Aorta (tissue), 5 donors: ENCODE data around the gene ABCC2. TPM values are rescaled to one million over a fixed set of nuclear protein-coding genes. Genes with fewer than 3 reads are reported as not detected.
"Not testable (repeated sequence)": the region's sequence is repeated elsewhere in the genome, so short reads cannot be mapped to it uniquely, and the experiment has no call there.

Experiments used
- ATAC-seq: fragments of 200-7000 bp; cut with Tn5 transposase; one replicate; pipeline ENCODE4 v1.9.1; 2022; ENCODE audit warnings: moderate library complexity; ENCODE audit not compliant: low FRiP score
- DNase-seq, 2 donors: peaks; one replicate each; pipeline ENCODE4 v3.0.0-alpha.2; 2020
- H3K27ac ChIP-seq, 2 donors: one replicate each; pipeline ENCODE4 v1.5.1; 2013; ENCODE audit warnings: low read length in 2 of 2, mild to moderate bottlenecking in 2 of 2, moderate library complexity in 2 of 2, control low read depth in 1 of 2, inconsistent platforms in 1 of 2, low read depth in 1 of 2
- H3K27me3 ChIP-seq, 2 donors: one replicate each; pipeline ENCODE4 v1.6.1; 2013; ENCODE audit warnings: control low read depth in 1 of 2, low read length in 1 of 2, mild to moderate bottlenecking in 1 of 2, moderate library complexity in 1 of 2; ENCODE audit not compliant: insufficient read depth in 2 of 2, control insufficient read depth in 1 of 2
- H3K36me3 ChIP-seq, 2 donors: one replicate each; pipeline ENCODE4 v1.6.1; 2013; ENCODE audit warnings: control low read depth in 1 of 2, low read length in 1 of 2, mild to moderate bottlenecking in 1 of 2; ENCODE audit not compliant: insufficient read depth in 2 of 2, control insufficient read depth in 1 of 2
- H3K4me1 ChIP-seq, 2 donors: one replicate each; pipeline ENCODE4 v1.6.1; 2013; ENCODE audit warnings: low read length in 2 of 2, control low read depth in 1 of 2, mild to moderate bottlenecking in 1 of 2, moderate library complexity in 1 of 2; ENCODE audit not compliant: insufficient read depth in 2 of 2, control insufficient read depth in 1 of 2
- H3K4me3 ChIP-seq, 2 donors: one replicate each; pipeline ENCODE4 v1.5.1; 2013; ENCODE audit warnings: low read length in 2 of 2, control low read depth in 1 of 2, mild to moderate bottlenecking in 1 of 2
- H3K9me3 ChIP-seq: one replicate; pipeline ENCODE4 v1.6.1; 2013; ENCODE audit warnings: mild to moderate bottlenecking, low read length; ENCODE audit not compliant: control insufficient read depth
- WGBS, 2 donors: extraction: QIAGEN DNeasy Blood & Tissue Kit; methylation state at CpG; one replicate each; pipeline ENCODE4 v1.1.7; 2013; 5-methylcytosine and 5-hydroxymethylcytosine counted together
- intact Hi-C, 2 donors: fragments of 100-400 bp; cut with DNase I; formaldehyde crosslinking; loops; one replicate each; pipeline versions ENCODE4 v1.14.2 to v1.15.0; 2022
- polyA plus RNA-seq, 2 donors: library from polyadenylated mRNA; stranded (reverse); fragments of 200-250 nt; gene quantifications; one replicate each; pipeline ENCODE4 v1.2.3, GENCODE V29; 2013
- total RNA-seq, 2 donors: library from RNA; stranded (reverse); fragmentation: NEBNext Ultra II Directional; extraction: Animal tissue kit (Norgen Biotek cat#: 25700); gene quantifications; one replicate each; pipeline ENCODE4 v1.2.1, GENCODE V29; 2021
- donor health status: healthy with polysubstance abuse.
- donor health status: Bipolar disorder and iron deficiency.
- donor health status: DM: no; HTN: no; CAD: no.
- donor health status: DM: no; HTN: no; CAD: no.
- donor health status: DM: yes; HTN: yes; CAD: no.

The ABCC2 gene
- total and polyA plus RNA-seq, 4 donors: 0.33 to 4.5 (median 2.6) TPM

DNA sequence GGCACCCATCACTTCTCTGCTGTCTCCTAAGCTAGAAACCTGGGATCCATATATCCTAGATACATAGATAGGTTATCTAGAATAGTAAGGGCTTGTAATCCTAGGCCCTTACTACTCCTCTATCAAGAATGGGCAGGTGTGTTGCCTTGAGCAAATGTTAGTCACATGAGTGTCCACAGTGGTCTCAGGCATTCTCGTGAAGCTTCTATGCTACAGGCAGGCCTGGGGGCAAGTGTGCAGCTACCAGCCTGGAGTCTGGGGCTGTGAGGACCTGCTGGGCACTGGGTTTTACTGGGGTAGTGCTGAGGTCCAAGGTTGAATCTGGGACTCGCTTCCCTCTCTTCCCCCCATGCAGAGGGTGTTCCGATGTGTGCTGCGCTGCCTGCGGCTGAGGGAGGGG, 91.4 kb downstream of the ABCC2 start:
- DNase-seq (no peak), ATAC-seq (no peak)
- Histone ChIP-seq H3K4me1 (no peaks in the 10 kb centered on the region), H3K9me3 (no peaks in the 10 kb centered on the region), H3K27me3 (no peaks in the 10 kb centered on the region), H3K27ac (no peak overlapping the region), H3K4me3 (no peak overlapping the region), H3K36me3 (peaks cover 4 to 5% of the 10 kb centered on the region in 2 donors)
- 96 to 100% methylated on average over 5 of the region's 5 CpGs for WGBS, 2 donors
- intact Hi-C loops: no loop called here

DNA sequence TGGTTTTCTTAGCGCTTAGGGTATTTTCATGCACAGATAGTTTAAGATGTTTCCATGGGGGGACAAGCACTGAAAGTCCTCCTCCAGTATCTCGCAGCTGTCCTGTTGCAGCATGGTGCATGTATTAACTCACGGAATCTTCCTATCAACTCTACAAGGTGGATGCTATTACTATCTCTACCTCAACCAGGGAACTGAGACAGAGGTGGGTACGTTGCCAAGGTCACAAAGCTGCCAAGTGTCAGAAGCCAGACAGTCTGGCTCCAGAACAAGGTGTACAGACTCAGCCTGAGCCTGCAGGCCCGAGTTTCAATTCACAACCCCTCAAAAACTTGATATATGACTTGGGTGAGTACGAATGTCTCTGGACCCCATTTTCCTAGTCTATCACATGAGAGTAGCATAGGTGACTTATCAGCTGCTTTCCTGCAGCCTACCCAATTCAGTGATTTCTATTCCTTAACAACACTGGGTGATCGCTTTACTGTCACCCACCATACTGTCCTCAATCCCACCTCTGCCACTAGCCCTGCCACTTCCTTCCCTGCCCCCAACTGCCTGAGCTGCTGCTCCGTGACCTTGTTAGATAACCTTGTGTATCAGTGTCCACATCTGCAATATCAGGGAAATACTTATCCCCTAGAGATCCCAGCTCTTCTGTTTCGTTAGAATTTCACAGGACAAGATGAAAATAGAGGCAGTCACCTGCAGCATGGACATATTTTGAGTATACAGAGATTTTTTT, 92.1 kb downstream of the ABCC2 start:
- no peak for ATAC-seq

DNA sequence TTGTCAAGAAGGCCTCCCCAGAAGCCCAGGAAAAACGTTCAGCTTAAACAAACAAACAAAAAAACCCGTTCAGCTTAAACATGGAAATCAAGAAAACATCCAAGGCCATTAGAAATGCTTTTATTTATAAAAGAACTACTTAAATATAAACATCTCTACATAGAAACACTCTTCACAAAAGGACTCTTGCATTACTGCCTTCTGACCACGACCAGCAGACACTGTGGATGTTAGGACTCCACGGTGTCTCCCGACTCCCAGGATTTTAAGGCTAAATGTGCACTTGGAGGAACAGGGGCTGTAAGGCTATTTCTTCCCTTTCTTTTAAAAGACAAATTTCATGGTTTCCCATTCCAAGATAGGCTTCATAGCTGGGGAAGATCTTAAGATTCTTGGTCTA, 93.0 kb downstream of the ABCC2 start:
- Histone ChIP-seq H3K4me1 (no peaks in the 10 kb centered on the region), H3K27me3 (no peaks in the 10 kb centered on the region), H3K27ac (no peak overlapping the region), H3K9me3 (no peaks in the 10 kb centered on the region), H3K36me3 (peaks cover 5 to 8% of the 10 kb centered on the region in 2 donors), H3K4me3 (no peak overlapping the region)
- intact Hi-C loops: no loop called here
- no peak for ATAC-seq
- WGBS, 2 donors: 73 to 76% methylated on average over 5 of the region's 5 CpGs
- no peak for DNase-seq

More for the DNA sequence above, 92.1 kb downstream of the ABCC2 start:
- intact Hi-C loops: no loop called here
- no peaks in the 10 kb centered on the region for H3K9me3 ChIP-seq
- no peak for DNase-seq
- 80 to 83% methylated on average over 9 of the region's 9 CpGs for WGBS, 2 donors
- H3K4me1 ChIP-seq: no peaks in the 10 kb centered on the region
- no peak overlapping the region for H3K4me3 ChIP-seq
- no peak overlapping the region for H3K27ac ChIP-seq
- peaks cover 4 to 5% of the 10 kb centered on the region in 2 donors for H3K36me3 ChIP-seq
- H3K27me3 ChIP-seq: no peaks in the 10 kb centered on the region

DNA sequence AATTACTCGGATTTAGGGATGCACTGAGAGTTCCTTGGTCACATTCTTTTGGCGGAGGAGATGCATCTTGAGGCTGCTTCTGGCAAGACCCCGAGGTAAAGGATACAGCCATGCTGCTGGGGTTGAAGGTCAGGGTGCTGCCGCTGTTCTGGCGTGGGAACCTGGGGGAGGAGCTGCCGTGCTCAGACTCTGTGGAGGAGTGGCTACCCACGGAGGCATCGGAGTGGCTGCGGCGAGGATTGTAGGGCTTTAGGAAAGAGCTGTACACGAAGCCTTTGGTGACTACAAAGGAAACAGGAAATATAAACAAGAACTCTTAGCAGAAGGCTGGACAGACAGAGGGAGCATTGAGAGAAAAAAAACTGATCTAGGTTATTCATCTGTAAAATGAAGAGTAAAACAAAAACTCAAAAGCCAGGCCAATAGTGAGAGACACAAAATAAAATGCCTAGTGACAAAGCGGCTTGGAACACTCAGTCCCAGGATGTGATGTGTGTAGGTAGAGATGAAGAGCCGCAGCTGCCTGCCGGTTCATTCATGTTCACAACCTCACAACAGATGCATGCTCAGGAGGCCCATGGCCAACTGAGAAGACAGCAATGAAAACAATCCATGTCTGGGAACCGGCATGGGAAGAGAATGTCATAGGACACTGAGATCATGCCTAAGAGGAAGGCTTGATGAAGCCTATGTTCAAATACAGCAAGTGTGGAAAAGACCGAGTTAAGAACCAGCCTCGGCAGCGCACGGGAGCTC, 97.8 kb downstream of the ABCC2 start:
- 81 to 85% methylated on average over 19 of the region's 19 CpGs for WGBS, 2 donors
- H3K4me3 ChIP-seq: no peak overlapping the region
- H3K27ac ChIP-seq: no peak overlapping the region
- peaks cover 8 to 11% of the 10 kb centered on the region in 2 donors for H3K36me3 ChIP-seq
- no peaks in the 10 kb centered on the region for H3K4me1 ChIP-seq
- DNase-seq: no peak
- ATAC-seq: no peak
- no peaks in the 10 kb centered on the region for H3K9me3 ChIP-seq
- intact Hi-C loops: no loop called here
- no peaks in the 10 kb centered on the region for H3K27me3 ChIP-seq

DNA sequence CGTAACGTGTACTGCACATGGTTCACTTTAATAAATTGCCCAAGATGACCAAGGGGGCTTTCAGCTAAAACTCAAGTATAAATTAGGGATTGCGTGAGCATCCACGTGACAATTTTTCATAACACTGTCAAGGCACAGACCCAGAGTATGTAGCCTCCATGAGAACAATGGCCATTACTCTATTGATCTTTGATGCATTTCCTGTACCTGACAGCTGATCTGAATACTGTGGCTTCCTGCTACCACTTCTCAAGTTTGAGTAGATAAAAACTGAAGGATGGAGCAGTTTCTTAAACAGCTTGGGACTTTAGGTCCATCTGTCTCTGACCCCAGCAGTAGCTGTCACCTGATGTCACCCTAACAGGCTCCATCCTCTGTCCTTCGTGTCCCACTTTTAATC, 98.9 kb downstream of the ABCC2 start:
- peaks cover 8 to 11% of the 10 kb centered on the region in 2 donors for H3K36me3 ChIP-seq
- intact Hi-C loops: no loop called here
- no peak overlapping the region for H3K27ac ChIP-seq
- ATAC-seq (no peak), DNase-seq (no peak)
- H3K27me3 ChIP-seq: no peaks in the 10 kb centered on the region
- no peaks in the 10 kb centered on the region for H3K4me1 ChIP-seq
- 92 to 94% methylated on average over 5 of the region's 5 CpGs for WGBS, 2 donors
- H3K9me3 ChIP-seq: no peaks in the 10 kb centered on the region
- no peak overlapping the region for H3K4me3 ChIP-seq

DNA sequence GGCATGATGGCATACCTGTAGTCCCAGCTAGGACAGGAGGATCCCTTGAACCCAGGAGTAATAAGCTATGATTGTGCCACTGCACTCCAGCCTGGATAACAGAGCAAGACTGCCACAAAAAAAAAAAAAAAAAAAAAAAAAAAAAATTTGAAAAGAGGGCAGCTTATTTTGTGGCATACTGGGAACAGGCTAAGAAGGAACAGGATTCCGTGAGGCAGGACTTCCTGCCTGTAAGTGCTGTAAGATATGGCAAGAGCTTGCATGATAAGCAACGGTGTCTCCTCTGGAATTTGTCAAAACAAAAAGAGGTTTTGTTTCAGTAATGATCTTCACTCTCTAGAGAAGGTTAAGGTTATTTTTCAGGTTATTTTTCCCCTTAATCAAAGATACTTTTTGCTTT, 101.1 kb downstream of the ABCC2 start:
- ATAC-seq (no peak), DNase-seq (no peak)
- no peaks in the 10 kb centered on the region for H3K27me3 ChIP-seq
- WGBS, 2 donors: 56 to 63% methylated on average over 2 of the region's 2 CpGs
- H3K9me3 ChIP-seq: no peaks in the 10 kb centered on the region
- peaks cover 6 to 7% of the 10 kb centered on the region in 2 donors for H3K36me3 ChIP-seq
- H3K27ac ChIP-seq: no peak overlapping the region
- intact Hi-C loops: no loop called here
- no peak overlapping the region for H3K4me3 ChIP-seq
- no peaks in the 10 kb centered on the region for H3K4me1 ChIP-seq

DNA sequence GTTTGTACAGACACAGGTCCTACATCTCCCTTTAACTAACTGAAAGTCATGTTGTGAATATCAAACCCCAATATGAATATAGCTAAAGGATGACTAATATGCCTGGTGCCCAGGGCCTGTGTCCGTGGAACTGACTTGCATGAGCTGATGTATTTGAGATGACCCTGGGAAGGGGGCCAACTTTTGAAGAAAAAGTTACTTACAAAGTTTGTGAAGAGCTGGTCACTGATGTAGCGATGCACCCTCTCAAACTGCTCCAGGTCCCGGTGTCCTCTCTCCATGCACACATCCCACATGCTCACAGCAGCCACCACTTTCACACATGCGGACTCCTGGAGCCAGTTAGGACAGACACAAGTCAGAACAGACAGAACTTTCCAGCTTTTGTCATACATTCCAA, 106.2 kb downstream of the ABCC2 start:
- no peak for ATAC-seq
- peaks cover 0 to 3% of the 10 kb centered on the region in 2 donors for H3K36me3 ChIP-seq

DNA sequence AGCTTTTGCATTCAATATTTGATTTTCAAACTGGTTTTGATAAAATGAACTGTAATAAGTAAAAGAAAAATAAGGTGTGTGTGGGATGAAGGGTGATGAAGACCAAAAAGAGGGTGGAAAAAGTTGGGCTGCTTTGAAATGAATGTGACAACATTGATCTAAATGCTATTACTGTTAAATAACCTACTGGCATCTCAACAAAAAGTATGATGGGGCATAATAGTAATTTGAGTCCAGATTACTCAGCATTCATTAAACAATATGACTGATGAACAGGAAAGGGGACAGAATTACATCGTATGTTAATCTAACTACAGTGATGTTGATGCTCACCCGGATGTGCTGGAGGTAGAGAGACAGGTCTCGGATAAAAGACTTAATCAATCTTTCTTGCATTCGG, 112.2 kb downstream of the ABCC2 start:
- peaks cover 5 to 6% of the 10 kb centered on the region in 2 donors for H3K36me3 ChIP-seq
- H3K4me1 ChIP-seq: no peaks in the 10 kb centered on the region
- 90 to 94% methylated on average over 4 of the region's 4 CpGs for WGBS, 2 donors
- ATAC-seq (no peak), DNase-seq (no peak)
- H3K4me3 ChIP-seq: no peak overlapping the region
- no peaks in the 10 kb centered on the region for H3K9me3 ChIP-seq
- intact Hi-C loops: no loop called here
- no peak overlapping the region for H3K27ac ChIP-seq
- no peaks in the 10 kb centered on the region for H3K27me3 ChIP-seq

More for the DNA sequence above, 106.2 kb downstream of the ABCC2 start:
- H3K4me1 ChIP-seq: no peaks in the 10 kb centered on the region
- WGBS, 2 donors: 73 to 74% methylated on average over 4 of the region's 4 CpGs
- no peak for DNase-seq
- no peaks in the 10 kb centered on the region for H3K9me3 ChIP-seq
- H3K27ac ChIP-seq: no peak overlapping the region
- no peaks in the 10 kb centered on the region for H3K27me3 ChIP-seq
- intact Hi-C loops: no loop called here
- no peak overlapping the region for H3K4me3 ChIP-seq

DNA sequence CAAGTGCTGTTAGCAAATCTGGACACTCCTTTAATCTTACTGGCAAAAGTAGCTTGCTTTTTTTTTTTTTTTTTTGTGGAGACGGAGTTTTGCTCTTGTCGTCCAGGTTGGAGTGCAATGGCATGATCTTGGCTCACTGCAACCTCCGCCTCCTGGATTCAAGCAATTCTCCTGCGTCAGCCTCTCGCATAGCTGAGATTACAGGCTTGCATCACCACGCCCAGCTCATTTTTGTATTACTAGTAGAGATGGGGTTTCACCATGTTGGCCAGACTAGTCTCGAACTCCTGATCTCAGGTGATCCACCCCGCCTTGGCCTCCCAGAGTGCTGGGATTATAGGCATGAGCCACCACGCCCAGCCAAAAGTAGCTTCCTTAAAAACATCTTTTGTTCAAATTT, 112.6 kb downstream of the ABCC2 start:
- DNase-seq, H3K9me3 ChIP-seq, H3K27me3 ChIP-seq, H3K36me3 ChIP-seq, H3K27ac ChIP-seq, H3K4me3 ChIP-seq, H3K4me1 ChIP-seq, ATAC-seq, intact Hi-C loops: not testable (repeated sequence)
- 93 to 96% methylated on average over 9 of the region's 9 CpGs for WGBS, 2 donors
